ENCODE data around the gene FYCO1. TPM values are rescaled to one million over a fixed set of nuclear protein-coding genes. Genes with fewer than 3 reads are reported as not detected.

Gene FYCO1
- total and polyA plus RNA-seq, 2 experiments from 2014 or later = 8.1 to 27.5 TPM

DNA sequence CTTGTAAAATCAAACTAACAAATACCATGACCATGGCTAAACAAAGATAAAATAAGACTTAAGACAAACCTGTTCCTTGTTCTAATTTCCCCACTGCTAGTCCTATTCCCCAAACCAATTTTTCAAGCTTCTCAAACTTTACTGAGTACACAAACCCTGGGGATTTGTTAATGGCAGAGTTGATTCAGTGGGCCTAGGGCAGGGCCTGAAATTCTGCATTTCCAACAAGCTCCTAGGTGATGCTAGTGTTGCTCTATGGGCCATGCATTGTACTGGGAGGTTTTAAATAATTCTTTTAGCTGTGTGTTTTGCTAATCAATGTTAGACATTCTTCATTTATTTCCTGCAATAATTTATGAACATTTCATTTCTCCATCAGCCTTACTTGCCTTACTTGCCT lies 122.6 kb downstream of the FYCO1 start:
- H3K36me3 ChIP-seq = no peaks in the 10 kb centered on the region
- no peak overlapping the region for H3K27ac ChIP-seq
- TF ChIP-seq, protein P1, sequence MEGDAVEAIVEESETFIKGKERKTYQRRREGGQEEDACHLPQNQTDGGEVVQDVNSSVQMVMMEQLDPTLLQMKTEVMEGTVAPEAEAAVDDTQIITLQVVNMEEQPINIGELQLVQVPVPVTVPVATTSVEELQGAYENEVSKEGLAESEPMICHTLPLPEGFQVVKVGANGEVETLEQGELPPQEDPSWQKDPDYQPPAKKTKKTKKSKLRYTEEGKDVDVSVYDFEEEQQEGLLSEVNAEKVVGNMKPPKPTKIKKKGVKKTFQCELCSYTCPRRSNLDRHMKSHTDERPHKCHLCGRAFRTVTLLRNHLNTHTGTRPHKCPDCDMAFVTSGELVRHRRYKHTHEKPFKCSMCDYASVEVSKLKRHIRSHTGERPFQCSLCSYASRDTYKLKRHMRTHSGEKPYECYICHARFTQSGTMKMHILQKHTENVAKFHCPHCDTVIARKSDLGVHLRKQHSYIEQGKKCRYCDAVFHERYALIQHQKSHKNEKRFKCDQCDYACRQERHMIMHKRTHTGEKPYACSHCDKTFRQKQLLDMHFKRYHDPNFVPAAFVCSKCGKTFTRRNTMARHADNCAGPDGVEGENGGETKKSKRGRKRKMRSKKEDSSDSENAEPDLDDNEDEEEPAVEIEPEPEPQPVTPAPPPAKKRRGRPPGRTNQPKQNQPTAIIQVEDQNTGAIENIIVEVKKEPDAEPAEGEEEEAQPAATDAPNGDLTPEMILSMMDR (IDR thresholded peaks at IDR 0.05; ENCODE audit: low read depth, low read length) = no peak
- no peaks in the 10 kb centered on the region for H3K9me3 ChIP-seq (ENCODE audit: low read depth)
- H3K27me3 ChIP-seq = no peaks in the 10 kb centered on the region
- H3K4me1 ChIP-seq (ENCODE audit: low read depth) = no peaks in the 10 kb centered on the region
- H3K4me3 ChIP-seq = no peak overlapping the region
- DNase-seq (ENCODE audit: low read depth in 1 of 2, low spot score in 1 of 2) = no peak

DNA sequence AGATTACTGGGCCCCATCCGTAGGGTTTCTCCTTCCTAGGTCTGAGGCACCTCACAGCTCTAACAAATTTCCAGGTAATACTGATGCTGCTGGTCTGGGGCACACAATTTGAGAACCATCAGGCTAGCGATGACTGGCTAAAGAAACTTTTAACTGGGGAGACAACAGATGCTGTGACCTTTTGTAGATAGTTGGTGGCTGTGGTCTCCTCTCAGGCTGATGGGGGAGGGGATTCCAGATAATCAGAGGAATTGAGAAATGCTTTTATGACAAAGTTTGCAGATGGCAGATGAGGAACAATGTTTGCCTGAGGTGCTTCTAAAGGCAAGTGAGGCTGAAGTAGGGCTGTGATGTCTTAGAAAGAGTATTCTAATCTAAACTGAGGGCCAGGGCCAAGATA lies 123.1 kb downstream of the FYCO1 start:
- Histone ChIP-seq H3K27ac (no peak overlapping the region), H3K4me1 (ENCODE audit: low read depth) (no peaks in the 10 kb centered on the region), H3K36me3 (no peaks in the 10 kb centered on the region), H3K27me3 (no peaks in the 10 kb centered on the region), H3K4me3 (no peak overlapping the region), H3K9me3 (ENCODE audit: low read depth) (no peaks in the 10 kb centered on the region)
- TF ChIP-seq, protein P1 (IDR thresholded peaks at IDR 0.05; ENCODE audit: low read depth, low read length) = no peak
- no peak for DNase-seq (ENCODE audit: low read depth in 1 of 2, low spot score in 1 of 2)

DNA sequence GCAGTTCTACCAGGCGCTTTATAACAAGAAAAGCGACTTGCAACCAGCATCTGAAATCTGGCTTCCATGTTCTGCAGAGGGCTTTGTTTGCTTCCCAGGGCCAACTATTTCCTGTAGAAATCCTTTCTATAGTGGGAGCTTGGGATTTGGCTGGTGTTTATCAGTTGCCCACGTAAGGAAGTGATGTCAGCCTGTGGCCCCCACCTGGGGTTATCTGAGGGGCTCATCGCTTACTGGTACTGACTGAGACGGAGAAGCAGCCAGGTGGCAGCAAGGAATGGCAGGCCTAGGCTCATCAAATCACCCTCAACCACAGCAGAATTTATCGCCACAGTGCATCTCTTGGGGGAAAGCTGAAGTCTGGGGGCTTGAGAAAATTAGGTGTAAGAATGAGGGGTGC lies 123.8 kb downstream of the FYCO1 start:
- Histone ChIP-seq H3K9me3 (ENCODE audit: low read depth) (no peaks in the 10 kb centered on the region), H3K27ac (no peak overlapping the region), H3K27me3 (no peaks in the 10 kb centered on the region), H3K4me3 (no peak overlapping the region), H3K36me3 (no peaks in the 10 kb centered on the region), H3K4me1 (ENCODE audit: low read depth) (no peaks in the 10 kb centered on the region)
- TF ChIP-seq, protein P1 (IDR thresholded peaks at IDR 0.05; ENCODE audit: low read depth, low read length) = no peak
- no peak for DNase-seq (ENCODE audit: low read depth in 1 of 2, low spot score in 1 of 2)

DNA sequence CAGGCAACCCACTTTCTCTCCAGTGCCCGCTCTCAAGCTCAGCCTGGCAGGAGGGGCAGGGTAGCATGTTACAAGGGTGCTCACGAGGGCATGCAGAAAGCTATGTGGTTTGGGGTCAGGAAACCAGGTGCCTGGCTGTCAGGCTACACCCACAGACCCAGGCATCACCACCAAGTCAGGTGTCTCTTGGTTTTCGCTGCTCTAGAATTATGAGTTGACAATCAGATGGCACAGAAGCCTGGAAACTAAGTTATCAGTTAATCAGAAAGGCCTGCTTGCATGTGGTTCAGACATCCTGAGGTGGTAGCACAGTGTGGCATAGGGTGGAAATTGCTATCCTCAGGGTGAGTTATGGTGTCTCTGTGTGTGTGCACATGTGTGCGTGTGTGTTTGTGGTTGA lies 125.5 kb downstream of the FYCO1 start:
- Histone ChIP-seq H3K27ac (no peak overlapping the region), H3K27me3 (no peaks in the 10 kb centered on the region), H3K36me3 (no peaks in the 10 kb centered on the region), H3K9me3 (ENCODE audit: low read depth) (no peaks in the 10 kb centered on the region), H3K4me1 (ENCODE audit: low read depth) (no peaks in the 10 kb centered on the region), H3K4me3 (no peak overlapping the region)
- DNase-seq (ENCODE audit: low read depth in 1 of 2, low spot score in 1 of 2) = no peak
- TF ChIP-seq, protein P1 (IDR thresholded peaks at IDR 0.05; ENCODE audit: low read depth, low read length) = no peak

DNA sequence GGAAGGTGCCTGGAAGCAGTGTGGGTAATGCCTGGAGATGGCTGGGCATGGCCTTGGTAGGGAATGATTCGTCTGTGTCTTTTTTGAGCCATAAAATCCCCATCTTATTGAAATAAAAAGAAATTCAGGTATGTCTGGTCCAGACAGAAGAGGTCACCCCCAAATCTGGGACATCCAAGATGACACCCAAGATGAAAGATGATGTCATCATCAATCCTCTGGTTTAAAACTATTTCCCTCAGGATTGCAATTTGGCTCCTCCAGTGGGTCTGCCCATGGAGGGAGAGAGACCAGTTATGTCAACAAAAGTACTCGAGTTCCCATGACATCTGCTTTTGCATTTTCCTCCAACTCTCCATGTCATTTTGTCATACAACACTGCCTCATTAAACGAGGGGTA lies 126.0 kb downstream of the FYCO1 start:
- TF ChIP-seq, protein P1 (IDR thresholded peaks at IDR 0.05; ENCODE audit: low read depth, low read length) = no peak
- no peaks in the 10 kb centered on the region for H3K27me3 ChIP-seq
- H3K4me3 ChIP-seq = no peak overlapping the region
- DNase-seq (ENCODE audit: low read depth in 1 of 2, low spot score in 1 of 2) = no peak
- no peaks in the 10 kb centered on the region for H3K36me3 ChIP-seq
- no peaks in the 10 kb centered on the region for H3K4me1 ChIP-seq (ENCODE audit: low read depth)
- H3K9me3 ChIP-seq (ENCODE audit: low read depth) = no peaks in the 10 kb centered on the region
- no peak overlapping the region for H3K27ac ChIP-seq

DNA sequence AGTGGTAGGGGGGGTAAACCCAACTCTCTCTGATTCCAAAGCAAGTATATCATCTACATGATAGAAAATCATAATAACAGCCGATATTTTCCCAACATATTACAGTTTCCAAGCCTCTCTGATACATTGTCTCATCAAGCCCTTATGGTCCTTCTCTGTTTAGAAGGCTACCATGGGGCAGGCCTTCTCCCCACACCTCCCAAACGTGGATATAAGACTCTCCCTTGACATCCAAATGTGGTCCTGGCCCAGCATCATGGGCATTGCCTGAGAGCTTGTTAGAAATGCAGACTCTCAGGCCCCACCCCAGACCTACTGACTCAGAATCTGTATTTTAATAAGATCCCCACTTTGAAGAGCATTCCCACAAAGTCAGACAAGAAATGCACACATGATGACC lies 127.0 kb downstream of the FYCO1 start:
- Histone ChIP-seq H3K4me3 (no peak overlapping the region), H3K27me3 (no peaks in the 10 kb centered on the region), H3K4me1 (ENCODE audit: low read depth) (no peaks in the 10 kb centered on the region), H3K9me3 (ENCODE audit: low read depth) (no peaks in the 10 kb centered on the region), H3K27ac (no peak overlapping the region), H3K36me3 (no peaks in the 10 kb centered on the region)
- TF ChIP-seq, protein P1 (IDR thresholded peaks at IDR 0.05; ENCODE audit: low read depth, low read length) = no peak
- DNase-seq (ENCODE audit: low read depth in 1 of 2, low spot score in 1 of 2) = no peak

All from cardiac muscle cell (in vitro differentiated cells and primary cell).